Fibroblast of the aortic adventitia (primary cell): ENCODE results near the gene GAS7. TPM values are rescaled to one million over a fixed set of nuclear protein-coding genes. Genes with fewer than 3 reads are reported as not detected.
"Not testable (repeated sequence)": the region's sequence is repeated elsewhere in the genome, so short reads cannot be mapped to it uniquely, and the experiment has no call there.

Source experiments
- DNase-seq: peaks from one replicate; pipeline ENCODE4 v3.0.0-alpha.2; 2010; ENCODE audit warnings: low read depth
- H3K4me3 ChIP-seq: 2 replicates; pipeline ENCODE4 v1.5.1; 2011; ENCODE audit warnings: low read depth, mild to moderate bottlenecking, control low read depth, low read length, moderate library complexity
- CTCF ChIP-seq: IDR thresholded peaks from 2 replicates; pipeline ENCODE4 v1.5.1; 2011; ENCODE audit warnings: mild to moderate bottlenecking, low read length, control low read depth, inconsistent platforms; ENCODE audit not compliant: insufficient read depth
- total RNA-seq: library from RNA; depleted of rRNA; stranded (reverse); fragments of >200 nt; gene quantifications from 2 replicates; pipeline ENCODE4 v1.2.3, GENCODE V29; 2012; ENCODE audit warnings: low replicate concordance

GAS7 gene
- total RNA-seq, 1 donor = 7.0 TPM

GRCh38 chr17:10025224-10025623 is 173.2 kb downstream of the GAS7 start:
- H3K4me3 ChIP-seq = no peak overlapping the region
- TF ChIP-seq CTCF = no peak
- no peak for DNase-seq

GRCh38 chr17:10022416-10022815 is 176.0 kb downstream of the GAS7 start:
- no peak overlapping the region for H3K4me3 ChIP-seq
- DNase-seq = no peak
- no peak for TF ChIP-seq CTCF

DNA sequence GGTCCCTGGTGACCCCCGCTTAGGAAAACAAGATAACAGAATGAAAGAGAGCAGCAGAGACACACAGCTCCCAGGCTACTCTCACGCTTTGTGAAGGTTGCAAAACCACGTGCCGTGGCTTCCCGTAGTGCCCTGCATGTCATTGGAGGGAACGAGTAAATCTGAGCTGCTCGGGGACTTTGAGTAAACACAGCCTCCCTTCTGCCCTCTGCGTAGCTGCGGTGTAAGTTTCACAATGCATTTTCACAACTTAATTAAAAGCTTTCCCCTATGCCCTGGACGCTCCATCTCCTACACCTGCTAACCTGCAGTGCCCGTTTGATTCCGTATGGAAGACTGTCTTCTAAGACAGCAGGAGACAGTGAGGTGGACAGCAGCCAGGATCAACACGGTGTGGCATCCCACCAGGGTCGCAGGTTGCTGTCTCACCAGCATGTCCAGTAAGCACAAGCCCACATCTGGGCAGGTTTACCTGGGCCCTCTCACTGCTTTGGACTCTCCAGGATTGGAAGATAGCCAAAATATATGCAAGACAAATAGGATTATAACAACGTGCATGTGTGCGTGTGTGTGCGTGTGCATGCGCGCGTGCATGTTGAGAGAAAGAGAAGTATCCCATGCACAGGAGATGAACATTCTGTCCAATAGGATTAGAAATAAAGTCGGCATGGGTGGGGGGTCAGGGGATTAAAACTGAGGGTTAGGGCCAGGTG is 177.0 kb downstream of the GAS7 start:
- DNase-seq = no peak
- H3K4me3 ChIP-seq = no peak overlapping the region
- no peak for TF ChIP-seq CTCF

DNA sequence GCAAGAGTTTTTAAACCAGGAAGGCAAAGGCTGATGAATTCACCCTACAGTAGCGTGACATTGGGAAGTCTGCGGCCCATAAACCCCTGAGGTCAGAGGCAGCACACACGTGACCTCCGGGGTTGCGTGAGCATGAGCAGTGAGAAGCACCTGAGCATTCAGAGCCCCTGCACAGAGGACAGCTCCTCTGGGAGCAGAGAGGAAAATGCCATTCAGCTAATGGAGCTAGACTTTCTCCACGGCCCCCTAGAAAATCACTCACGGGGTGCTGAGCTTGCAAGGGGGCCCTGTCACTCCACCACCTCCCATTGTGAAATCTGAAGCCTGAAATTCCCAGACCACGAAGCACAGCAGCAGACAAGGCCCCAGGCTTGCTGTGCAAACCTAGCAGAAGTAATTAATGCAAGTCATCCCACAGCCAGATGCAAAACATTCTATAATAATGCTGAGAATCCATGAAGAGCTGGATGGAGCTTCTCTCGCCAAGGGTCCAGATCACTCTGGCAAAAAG is 178.4 kb downstream of the GAS7 start:
- TF ChIP-seq CTCF = no peak
- DNase-seq = no peak
- H3K4me3 ChIP-seq = no peak overlapping the region

GRCh38 chr17:10018461-10018891 is 179.9 kb downstream of the GAS7 start:
- TF ChIP-seq CTCF = no peak
- no peak overlapping the region for H3K4me3 ChIP-seq
- DNase-seq = no peak

DNA sequence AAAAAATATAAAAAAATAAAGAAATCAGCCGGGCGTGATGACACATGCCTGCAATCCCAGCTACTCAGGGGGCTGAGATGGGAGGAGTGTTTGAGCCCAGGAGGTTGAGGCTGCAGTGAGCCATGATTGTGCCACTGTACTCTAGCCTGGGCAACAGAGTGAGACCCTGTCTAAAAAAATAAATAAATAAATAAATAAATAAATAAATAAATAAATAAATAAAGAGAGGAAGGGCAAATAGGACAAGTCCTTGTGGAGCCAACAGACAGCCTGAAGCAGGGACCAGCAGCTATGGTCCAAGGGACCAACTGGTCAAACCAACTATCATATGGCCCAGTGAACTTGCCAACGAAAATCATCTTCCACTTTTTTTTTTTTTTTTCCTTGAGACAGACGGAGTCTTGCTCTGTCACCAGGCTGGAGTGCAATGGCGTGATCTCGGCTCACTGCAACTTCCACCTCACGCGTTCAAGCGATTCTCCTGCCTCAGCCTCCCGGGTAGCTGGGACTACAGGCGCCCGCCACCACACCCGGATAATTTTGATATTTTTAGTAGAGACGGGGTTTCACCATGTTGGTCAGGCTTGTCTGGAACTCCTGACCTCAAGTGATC is 181.3 kb downstream of the GAS7 start:
- H3K4me3 ChIP-seq, DNase-seq: not testable (repeated sequence)

DNA sequence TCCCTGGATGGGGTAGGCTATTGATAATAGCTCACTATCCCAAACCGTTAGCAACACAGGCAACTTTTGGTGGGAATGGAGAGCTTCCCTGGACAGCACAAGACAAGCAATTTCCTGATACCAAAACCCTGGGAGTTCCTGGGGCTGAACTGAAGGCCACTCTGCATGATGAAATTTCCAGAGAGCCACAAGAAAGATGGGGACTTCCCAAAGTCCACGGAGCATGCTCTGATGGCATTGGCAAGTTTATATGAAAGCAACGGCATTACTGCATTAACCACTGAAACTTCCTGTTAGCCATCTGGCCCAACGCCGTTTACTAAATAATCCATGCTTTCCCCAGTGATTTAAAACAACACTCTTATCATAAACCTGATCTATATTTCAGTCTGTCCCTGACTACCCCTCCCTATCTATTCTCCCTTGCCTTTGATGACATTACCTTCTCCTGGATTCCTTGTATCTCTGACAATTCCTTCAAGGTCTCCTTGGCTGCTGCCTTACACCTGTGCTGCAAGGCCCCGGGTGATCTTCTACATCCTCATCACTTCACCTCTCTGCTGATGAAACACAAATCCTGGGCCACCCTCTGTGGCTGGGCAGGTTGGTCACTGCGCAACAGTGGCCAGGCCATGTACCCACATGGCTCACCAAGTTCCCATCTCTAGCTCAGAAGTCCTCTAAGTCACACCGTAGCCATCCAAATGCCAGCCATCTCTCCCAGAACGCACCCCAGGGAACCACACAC is 184.9 kb downstream of the GAS7 start:
- no peak for TF ChIP-seq CTCF
- H3K4me3 ChIP-seq = no peak overlapping the region
- peak; percentile 15 for DNase-seq
